Measurements from ENCODE around the gene MTOR.

MTOR gene

GRCh38 chr1:11204396-11205190 lies 57.8 kb downstream of the MTOR start:
- H3K27ac ChIP-seq = no peak overlapping the region
- no peak for DNase-seq (ENCODE audit: low read depth, low spot score)
- H3K9me3 ChIP-seq (ENCODE audit: low read depth, low read length) = no peaks in the 10 kb centered on the region
- no peak overlapping the region for H3K9ac ChIP-seq (ENCODE audit: insufficient read length)
- no peak for TF ChIP-seq POLR2AphosphoS5 (IDR thresholded peaks at IDR 0.05; ENCODE audit: borderline replicate concordance, low read depth, low read length)
- TF ChIP-seq EZH2 (IDR thresholded peaks at IDR 0.05) = no peak
- no peak for TF ChIP-seq FOXP2 (optimal IDR thresholded peaks at IDR 0.05; ENCODE audit: control extremely low read depth, extremely low read length, insufficient read depth)
- peaks cover 49% of the 10 kb centered on the region for H3K36me3 ChIP-seq (ENCODE audit: insufficient read depth, low read length)
- H3K4me3 ChIP-seq = no peak overlapping the region

- DNase-seq (ENCODE audit: low read depth, low spot score) = no peak
- no peak overlapping the region for H3K4me3 ChIP-seq
- TF ChIP-seq POLR2AphosphoS5 (IDR thresholded peaks at IDR 0.05; ENCODE audit: borderline replicate concordance, low read depth, low read length) (no peak), FOXP2 (optimal IDR thresholded peaks at IDR 0.05; ENCODE audit: control extremely low read depth, extremely low read length, insufficient read depth) (no peak), EZH2 (IDR thresholded peaks at IDR 0.05) (no peak)
- no peaks in the 10 kb centered on the region for H3K9me3 ChIP-seq (ENCODE audit: low read depth, low read length)
- no peak overlapping the region for H3K27ac ChIP-seq
- no peak overlapping the region for H3K9ac ChIP-seq (ENCODE audit: insufficient read length)
- peaks cover 41% of the 10 kb centered on the region for H3K36me3 ChIP-seq (ENCODE audit: insufficient read depth, low read length)
These were observed 63.3 kb downstream of the MTOR start for GRCh38 chr1:11198851-11199594.

- Histone ChIP-seq H3K9ac (ENCODE audit: insufficient read length) (no peak overlapping the region), H3K9me3 (ENCODE audit: low read depth, low read length) (no peaks in the 10 kb centered on the region), H3K27ac (no peak overlapping the region), H3K4me3 (no peak overlapping the region), H3K36me3 (ENCODE audit: insufficient read depth, low read length) (peaks cover 39% of the 10 kb centered on the region)
- no peak for DNase-seq (ENCODE audit: low read depth, low spot score)
- TF ChIP-seq FOXP2 (optimal IDR thresholded peaks at IDR 0.05; ENCODE audit: control extremely low read depth, extremely low read length, insufficient read depth) (no peak), EZH2 (IDR thresholded peaks at IDR 0.05) (no peak), POLR2AphosphoS5 (IDR thresholded peaks at IDR 0.05; ENCODE audit: borderline replicate concordance, low read depth, low read length) (no peak)
These were observed 64.1 kb downstream of the MTOR start for GRCh38 chr1:11198257-11198656.

GRCh38 chr1:11197359-11197758 lies 65.0 kb downstream of the MTOR start:
- H3K4me3 ChIP-seq = no peak overlapping the region
- TF ChIP-seq EZH2 (IDR thresholded peaks at IDR 0.05) (no peak), POLR2AphosphoS5 (IDR thresholded peaks at IDR 0.05; ENCODE audit: borderline replicate concordance, low read depth, low read length) (no peak), FOXP2 (optimal IDR thresholded peaks at IDR 0.05; ENCODE audit: control extremely low read depth, extremely low read length, insufficient read depth) (no peak)
- no peak overlapping the region for H3K27ac ChIP-seq
- H3K9me3 ChIP-seq (ENCODE audit: low read depth, low read length) = no peaks in the 10 kb centered on the region
- no peak for DNase-seq (ENCODE audit: low read depth, low spot score)
- H3K36me3 ChIP-seq (ENCODE audit: insufficient read depth, low read length) = peaks cover 39% of the 10 kb centered on the region
- no peak overlapping the region for H3K9ac ChIP-seq (ENCODE audit: insufficient read length)

- peaks cover 40% of the 10 kb centered on the region for H3K36me3 ChIP-seq (ENCODE audit: insufficient read depth, low read length)
- TF ChIP-seq POLR2AphosphoS5 (IDR thresholded peaks at IDR 0.05; ENCODE audit: borderline replicate concordance, low read depth, low read length) (no peak), EZH2 (IDR thresholded peaks at IDR 0.05) (no peak), FOXP2 (optimal IDR thresholded peaks at IDR 0.05; ENCODE audit: control extremely low read depth, extremely low read length, insufficient read depth) (no peak)
- H3K9ac ChIP-seq (ENCODE audit: insufficient read length) = no peak overlapping the region
- no peak overlapping the region for H3K27ac ChIP-seq
- H3K9me3 ChIP-seq (ENCODE audit: low read depth, low read length) = no peaks in the 10 kb centered on the region
- H3K4me3 ChIP-seq = no peak overlapping the region
- DNase-seq (ENCODE audit: low read depth, low spot score) = no peak
These were observed 65.4 kb downstream of the MTOR start for GRCh38 chr1:11196945-11197344.

GRCh38 chr1:11194407-11195176 lies 67.8 kb downstream of the MTOR start:
- H3K36me3 ChIP-seq (ENCODE audit: insufficient read depth, low read length) = peaks cover 50% of the 10 kb centered on the region
- H3K9ac ChIP-seq (ENCODE audit: insufficient read length) = no peak overlapping the region
- TF ChIP-seq POLR2AphosphoS5 (IDR thresholded peaks at IDR 0.05; ENCODE audit: borderline replicate concordance, low read depth, low read length) = no peak
- TF ChIP-seq FOXP2 (optimal IDR thresholded peaks at IDR 0.05; ENCODE audit: control extremely low read depth, extremely low read length, insufficient read depth) = no peak
- TF ChIP-seq EZH2 (IDR thresholded peaks at IDR 0.05) = no peak
- H3K27ac ChIP-seq = no peak overlapping the region
- no peaks in the 10 kb centered on the region for H3K9me3 ChIP-seq (ENCODE audit: low read depth, low read length)
- no peak overlapping the region for H3K4me3 ChIP-seq
- DNase-seq (ENCODE audit: low read depth, low spot score) = no peak

- no peak overlapping the region for H3K27ac ChIP-seq
- H3K9me3 ChIP-seq (ENCODE audit: low read depth, low read length) = no peaks in the 10 kb centered on the region
- DNase-seq (ENCODE audit: low read depth, low spot score) = no peak
- TF ChIP-seq EZH2 (IDR thresholded peaks at IDR 0.05) = no peak
- TF ChIP-seq POLR2AphosphoS5 (IDR thresholded peaks at IDR 0.05; ENCODE audit: borderline replicate concordance, low read depth, low read length) = no peak
- no peak for TF ChIP-seq FOXP2 (optimal IDR thresholded peaks at IDR 0.05; ENCODE audit: control extremely low read depth, extremely low read length, insufficient read depth)
- H3K36me3 ChIP-seq (ENCODE audit: insufficient read depth, low read length) = peaks cover 38% of the 10 kb centered on the region
- H3K4me3 ChIP-seq = no peak overlapping the region
- no peak overlapping the region for H3K9ac ChIP-seq (ENCODE audit: insufficient read length)
These were observed 69.0 kb downstream of the MTOR start for GRCh38 chr1:11193376-11193775.
